K562 (cell line): Measurements from ENCODE around the gene HPS3. TPM values are rescaled to one million over a fixed set of nuclear protein-coding genes. Genes with fewer than 3 reads are reported as not detected.

Source experiments
- BMI1 ChIP-seq: fragments of 150-350 bp; IDR thresholded peaks from 2 replicates; pipeline ENCODE4 v1.6.1; 2014; ENCODE audit warnings: low read length
- HDAC8 ChIP-seq: fragments of 450-650 bp; IDR thresholded peaks from 2 replicates; pipeline ENCODE4 v1.6.1; 2016; ENCODE audit warnings: mild to moderate bottlenecking, missing genetic modification characterization, moderate library complexity, missing compliant biosample characterization
- JUNB ChIP-seq: fragments of 450-650 bp; formaldehyde crosslinking; conservative IDR thresholded peaks from 2 replicates; pipeline ENCODE4 v1.4.0; 2020; ENCODE audit warnings: mild to moderate bottlenecking
- PHB ChIP-seq: fragments of 250-450 bp; sonication (Bioruptor Pico); IDR thresholded peaks from 2 replicates; pipeline ENCODE4 v1.5.0; 2021
- PHF20 ChIP-seq: fragments of 450-650 bp; IDR thresholded peaks from 2 replicates; pipeline ENCODE4 v1.6.1; 2018; ENCODE audit not compliant: partially characterized antibody
- RERE ChIP-seq: sonication (generic); formaldehyde crosslinking; IDR thresholded peaks from 2 replicates; pipeline ENCODE4 v1.8.0; 2023; ENCODE audit warnings: missing genetic modification reagents, mild to moderate bottlenecking, borderline replicate concordance
- SNRNP70 ChIP-seq: fragments of 200-400 bp; formaldehyde crosslinking; optimal IDR thresholded peaks from 2 replicates; pipeline ENCODE3; 2017; ENCODE audit warnings: low read depth, low read length
- TFAP4 ChIP-seq: sonication (generic); formaldehyde crosslinking; IDR thresholded peaks from 2 replicates; pipeline ENCODE4 v1.8.0; 2022; ENCODE audit warnings: missing genetic modification reagents, mild to moderate bottlenecking, moderate library complexity, borderline replicate concordance
- ZBTB12 ChIP-seq: fragments of 250-450 bp; sonication (Bioruptor Pico); IDR thresholded peaks from 2 replicates; pipeline ENCODE4 v1.4.0; 2020
- ZFP36 ChIP-seq: fragments of 150-350 bp; IDR thresholded peaks from 2 replicates; pipeline ENCODE4 v1.6.1; 2018; ENCODE audit warnings: low read length, low read depth; ENCODE audit not compliant: partially characterized antibody
- ZNF277 ChIP-seq: fragments of 250-450 bp; sonication (Bioruptor Pico); IDR thresholded peaks from 2 replicates; pipeline ENCODE4 v1.8.0; 2022; ENCODE audit warnings: inconsistent platforms, mild to moderate bottlenecking, moderate library complexity, borderline replicate concordance
- ZNF518B ChIP-seq: fragments of 250-450 bp; sonication (Bioruptor Pico); IDR thresholded peaks from 2 replicates; pipeline ENCODE4 v1.5.0; 2021; ENCODE audit warnings: mild to moderate bottlenecking, moderate library complexity
- polyA plus RNA-seq, 8 experiments: library from polyadenylated mRNA; depleted of rRNA in 4 of 8; stranded (reverse) in 5 of 8; unstranded in 3 of 8; fragments of >200 nt; fragmentation: Nextera tagmentation in 2 of 8; fragmentation: Illumina TruSeq in 1 of 8; extraction: Ambion mirVana in 2 of 8; extraction: Trizol in 1 of 8; gene quantifications; 2 replicates each; pipeline versions ENCODE4 v1.2.1 to v1.2.3, GENCODE V29; 2011 to 2014; ENCODE audit warnings: inconsistent platforms in 1 of 8, missing spikeins in 1 of 8
- total RNA-seq, 7 experiments: library from RNA; depleted of rRNA in 6 of 7; stranded (reverse); fragments of >200 nt in 6 of 7; fragmentation: Illumina TruSeq in 2 of 7; extraction: Trizol in 2 of 7; gene quantifications; 2 replicates each; pipeline versions ENCODE4 v1.2.1 to v1.2.3, GENCODE V29; 2011 to 2021; ENCODE audit warnings: low replicate concordance in 1 of 7

The HPS3 gene
- total and polyA plus RNA-seq, 9 of the 15 experiments (the other 6 are each of a cell fraction or from before 2014, with no cell fraction given): 1.2 to 11.3 (median 7.6) TPM

GRCh38 chr3:149129326-149130205, at the start of gene HPS3 (continued):
- TF ChIP-seq ZBTB12 (CRISPR knock-in tag) (peak; percentile 58), RERE (no peak), PHF20 (peak; percentile 88), ZNF277 (CRISPR knock-in tag) (no peak), HDAC8 (tag) (no peak), ZNF518B (CRISPR knock-in tag) (no peak), JUNB (CRISPR knock-in tag) (0 out of 2 replicates have a peak, but pooled peaks have one; percentile 11), ZFP36 (peak; percentile 97), TFAP4 (peak; percentile 84), BMI1 (no peak), SNRNP70 (no peak), PHB (CRISPR knock-in tag) (0 out of 2 replicates have a peak, but pooled peaks have one; percentile 16)
